Fibroblast of lung (primary cell): ENCODE data around the gene NPTX2. TPM values are rescaled to one million over a fixed set of nuclear protein-coding genes. Genes with fewer than 3 reads are reported as not detected.

ENCODE experiments used
- DNase-seq, 2 donors: peaks; one replicate each; pipeline versions ENCODE4 v3.0.0 to v3.0.0-alpha.2; 2010; ENCODE audit warnings: low read depth in 2 of 2
- H2AFZ ChIP-seq: 2 replicates; pipeline ENCODE4 v1.5.1; 2012; ENCODE audit warnings: low read length, control low read depth, inconsistent platforms
- H3K27ac ChIP-seq: 2 replicates; pipeline ENCODE4 v1.5.1; 2011; ENCODE audit warnings: low read length, control low read depth; ENCODE audit not compliant: insufficient read depth
- H3K27me3 ChIP-seq: 2 replicates; pipeline ENCODE4 v1.5.1; 2011; ENCODE audit warnings: mild to moderate bottlenecking, low read length; ENCODE audit not compliant: control insufficient read depth, insufficient read depth
- H3K36me3 ChIP-seq: 2 replicates; pipeline ENCODE4 v1.5.1; 2011; ENCODE audit warnings: low read length; ENCODE audit not compliant: control insufficient read depth, insufficient read depth
- H3K4me1 ChIP-seq: 2 replicates; pipeline ENCODE4 v1.5.1; 2011; ENCODE audit warnings: low read length; ENCODE audit not compliant: control insufficient read depth, insufficient read depth; ENCODE audit errors: extremely low read depth
- H3K4me2 ChIP-seq: 2 replicates; pipeline ENCODE4 v1.5.1; 2011; ENCODE audit warnings: low read length, control low read depth; ENCODE audit not compliant: insufficient read depth; ENCODE audit errors: extremely low read depth
- H3K4me3 ChIP-seq, 4 experiments: fragments of 200-600 bp in 1 of 4; sonication (generic) in 1 of 4; replicated peaks in 1 of 4; 2 replicates each; pipeline ENCODE4 v1.5.1; 2011 to 2016; ENCODE audit warnings: low read length in 4 of 4, low read depth in 3 of 4, mild to moderate bottlenecking in 3 of 4, control low read depth in 2 of 4, inconsistent platforms in 1 of 4, mixed read lengths in 1 of 4; ENCODE audit not compliant: insufficient read depth in 1 of 4; ENCODE audit errors: control extremely low read depth in 1 of 4
- H3K79me2 ChIP-seq: 2 replicates; pipeline ENCODE4 v1.5.1; 2012; ENCODE audit warnings: mild to moderate bottlenecking, low read length, inconsistent platforms; ENCODE audit not compliant: control insufficient read depth, insufficient read depth
- H3K9ac ChIP-seq: 2 replicates; pipeline ENCODE4 v1.5.1; 2011; ENCODE audit warnings: mild to moderate bottlenecking, low read length, control low read depth; ENCODE audit not compliant: insufficient read depth
- H3K9me3 ChIP-seq: 2 replicates; pipeline ENCODE4 v1.5.1; 2012; ENCODE audit warnings: low read depth, low read length; ENCODE audit not compliant: control insufficient read depth, insufficient read depth
- H4K20me1 ChIP-seq: 2 replicates; pipeline ENCODE4 v1.5.1; 2011; ENCODE audit warnings: low read length; ENCODE audit not compliant: control insufficient read depth, insufficient read depth; ENCODE audit errors: extremely low read depth
- CTCF ChIP-seq, 2 donors: IDR thresholded peaks in 1 of 2; conservative IDR thresholded peaks in 1 of 2; 1 replicate in 1 of 2; 2 replicates in 1 of 2; pipeline ENCODE4 v1.5.1; 2011 to 2012; ENCODE audit warnings: low read length in 2 of 2, control low read depth in 1 of 2, inconsistent platforms in 1 of 2, low read depth in 1 of 2, mild to moderate bottlenecking in 1 of 2
- EZH2 ChIP-seq: IDR thresholded peaks from 2 replicates; pipeline ENCODE4 v1.5.1; 2012; ENCODE audit warnings: low read length, control low read depth, mild to moderate bottlenecking; ENCODE audit errors: missing control alignments
- polyA plus RNA-seq, 2 donors: library from polyadenylated mRNA; depleted of rRNA in 1 of 2; stranded (reverse) in 1 of 2; unstranded in 1 of 2; fragments of >200 nt; gene quantifications; 2 replicates each; pipeline ENCODE4 v1.2.1, GENCODE V29; 2011 to 2012; ENCODE audit warnings: missing spikeins in 1 of 2
- total RNA-seq: library from RNA; depleted of rRNA; stranded (reverse); fragments of >200 nt; gene quantifications from 2 replicates; pipeline ENCODE4 v1.2.1, GENCODE V29; 2014

The NPTX2 gene
- total and polyA plus RNA-seq, 2 donors (not counting 1 experiment from before 2014, with no cell fraction given) = under 0.01 to 0.03 TPM

DNA sequence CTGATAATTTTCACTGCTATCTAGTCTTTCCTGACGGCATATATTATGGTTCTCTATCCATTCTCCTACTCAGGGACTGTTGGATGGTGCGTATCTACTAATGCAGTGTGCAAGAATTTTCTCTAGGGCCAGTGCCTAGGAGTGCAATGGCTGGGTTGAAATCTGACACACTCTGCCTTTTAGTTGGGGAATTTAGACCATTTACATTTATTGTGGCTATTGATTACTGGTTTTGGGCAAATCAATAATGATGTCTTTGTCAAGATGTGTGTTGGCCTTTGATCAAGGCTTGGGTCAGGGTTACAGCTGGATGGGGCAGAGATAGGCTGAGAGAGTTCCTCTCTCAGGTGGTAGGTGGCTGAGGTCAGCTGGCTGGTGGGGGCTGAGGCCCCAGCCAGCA is 21.8 kb downstream of the NPTX2 start:
- TF ChIP-seq EZH2 (no peak), CTCF (conservative IDR thresholded peaks at IDR 0.05 in 1 of 2, IDR thresholded peaks at IDR 0.05 in 1 of 2; ENCODE audit: low read depth in 1 of 2, low read length in 2 of 2) (no peak)
- no peak overlapping the region for H2AFZ ChIP-seq

GRCh38 chr7:98640375-98640774 is 23.3 kb downstream of the NPTX2 start:
- Histone ChIP-seq H3K9ac (no peak overlapping the region), H3K79me2 (no peaks in the 10 kb centered on the region), H3K9me3 (no peaks in the 10 kb centered on the region), H3K4me2 (no peak overlapping the region), H2AFZ (no peak overlapping the region), H4K20me1 (no peaks in the 10 kb centered on the region), H3K4me3 (no peak overlapping the region), H3K27ac (no peak overlapping the region), H3K4me1 (no peaks in the 10 kb centered on the region), H3K36me3 (no peaks in the 10 kb centered on the region), H3K27me3 (no peaks in the 10 kb centered on the region)
- no peak for DNase-seq
- TF ChIP-seq CTCF (conservative IDR thresholded peaks at IDR 0.05 in 1 of 2, IDR thresholded peaks at IDR 0.05 in 1 of 2; ENCODE audit: low read depth in 1 of 2, low read length in 2 of 2) = no peak
- TF ChIP-seq EZH2 = no peak

More for the DNA sequence above, 21.8 kb downstream of the NPTX2 start:
- Histone ChIP-seq H3K4me3 (no peak overlapping the region), H3K27ac (no peak overlapping the region), H3K27me3 (no peaks in the 10 kb centered on the region), H3K36me3 (no peaks in the 10 kb centered on the region), H4K20me1 (no peaks in the 10 kb centered on the region), H3K9ac (no peak overlapping the region), H3K79me2 (no peaks in the 10 kb centered on the region), H3K4me1 (no peaks in the 10 kb centered on the region), H3K4me2 (no peak overlapping the region), H3K9me3 (no peaks in the 10 kb centered on the region)
- DNase-seq = no peak

GRCh38 chr7:98641646-98642500 is 24.8 kb downstream of the NPTX2 start:
- no peak overlapping the region for H3K4me2 ChIP-seq
- no peak overlapping the region for H2AFZ ChIP-seq
- TF ChIP-seq EZH2 = no peak
- TF ChIP-seq CTCF (conservative IDR thresholded peaks at IDR 0.05 in 1 of 2, IDR thresholded peaks at IDR 0.05 in 1 of 2; ENCODE audit: low read depth in 1 of 2, low read length in 2 of 2) = no peak
- H3K79me2 ChIP-seq = no peaks in the 10 kb centered on the region
- no peak overlapping the region for H3K9ac ChIP-seq
- no peak overlapping the region for H3K27ac ChIP-seq
- no peaks in the 10 kb centered on the region for H3K9me3 ChIP-seq
- H3K4me1 ChIP-seq = no peaks in the 10 kb centered on the region
- no peak overlapping the region for H3K4me3 ChIP-seq
- H3K36me3 ChIP-seq = no peaks in the 10 kb centered on the region
- H3K27me3 ChIP-seq = no peaks in the 10 kb centered on the region
- no peaks in the 10 kb centered on the region for H4K20me1 ChIP-seq
- DNase-seq = no peak
